Body of pancreas (tissue), 4 donors: Measurements from ENCODE around the gene NTHL1. TPM values are rescaled to one million over a fixed set of nuclear protein-coding genes. Genes with fewer than 3 reads are reported as not detected.

ENCODE experiments used
- ATAC-seq: fragments of 150-250 bp; one replicate; pipeline ENCODE4 v1.9.1; 2016
- DNase-seq, 4 donors: peaks; one replicate each; pipeline ENCODE4 v3.0.0-alpha.2; 2019
- H3K27ac ChIP-seq, 4 donors: fragments of 200-600 bp; sonication (generic); 1 replicate in 3 of 4; 2 replicates in 1 of 4; pipeline versions ENCODE4 v1.5.1 to v1.6.1; 2016 to 2019; ENCODE audit warnings: mild to moderate bottlenecking in 1 of 4, mixed read lengths in 1 of 4, moderate library complexity in 1 of 4
- H3K27me3 ChIP-seq, 2 donors: fragments of 200-600 bp; sonication (generic); one replicate each; pipeline ENCODE4 v1.6.0; 2016; ENCODE audit warnings: mild to moderate bottlenecking in 1 of 2
- H3K36me3 ChIP-seq, 2 donors: fragments of 200-600 bp; sonication (generic); replicated peaks in 1 of 2; 2 replicates each; pipeline ENCODE4 v1.5.1; 2016; ENCODE audit warnings: low read depth in 2 of 2; ENCODE audit not compliant: insufficient read depth in 1 of 2
- H3K4me1 ChIP-seq: fragments of 200-600 bp; sonication (generic); one replicate; pipeline ENCODE4 v1.6.0; 2016
- H3K4me3 ChIP-seq, 2 donors: fragments of 200-600 bp; sonication (generic); 1 replicate in 1 of 2; 2 replicates in 1 of 2; pipeline ENCODE4 v1.5.1; 2016 to 2019
- H3K9me3 ChIP-seq, 3 donors: fragments of 200-600 bp; sonication (generic); 1 replicate in 2 of 3; 2 replicates in 1 of 3; pipeline ENCODE4 v1.5.1; 2016
- CTCF ChIP-seq, 7 experiments: fragments of 450-650 bp in 4 of 7; fragments of 200-600 bp in 3 of 7; sonication (generic) in 3 of 7; IDR thresholded peaks; one replicate each; pipeline ENCODE4 v1.5.1; 2016 to 2019; ENCODE audit warnings: antibody characterized with exemption in 7 of 7
- POLR2A ChIP-seq, 3 donors: fragments of 450-650 bp; IDR thresholded peaks; one replicate each; pipeline ENCODE4 v1.6.1; 2016; ENCODE audit warnings: antibody characterized with exemption in 3 of 3, mild to moderate bottlenecking in 2 of 3
- WGBS, 2 donors: methylation state at CpG; one replicate each; pipeline ENCODE4 v1.1.5; 2017; 5-methylcytosine and 5-hydroxymethylcytosine counted together
- intact Hi-C: fragments of 100-400 bp; cut with DNase I; formaldehyde crosslinking; loops from one replicate; pipeline ENCODE4 v1.15.1; 2023
- total RNA-seq, 2 donors: library from RNA; depleted of rRNA; stranded (reverse); fragments of >200 nt; gene quantifications; one replicate each; pipeline ENCODE4 v1.1.0, GENCODE V29; 2016

Gene NTHL1
- total RNA-seq, 2 donors from 2014 or later = 15.2 to 19.7 TPM

GRCh38 chr16:2042986-2043666 lies 4.5 kb downstream of the NTHL1 start:
- Histone ChIP-seq H3K4me1 (peaks cover 24% of the 10 kb centered on the region), H3K9me3 (no peaks in the 10 kb centered on the region), H3K36me3 (no peaks in the 10 kb centered on the region), H3K27me3 (no peaks in the 10 kb centered on the region), H3K4me3 (no peak overlapping the region), H3K27ac (no peak overlapping the region)
- 83 to 89% methylated on average over 5 to 11 of the region's 11 CpGs for WGBS, 2 donors
- no peak for ATAC-seq
- TF ChIP-seq POLR2A (IDR thresholded peaks at IDR 0.05) = no peak
- TF ChIP-seq CTCF (IDR thresholded peaks at IDR 0.05) = no peak
- DNase-seq = no peak
- intact Hi-C loops = no loop called here

GRCh38 chr16:2042171-2042985 lies 5.3 kb downstream of the NTHL1 start:
- TF ChIP-seq CTCF (IDR thresholded peaks at IDR 0.05) = no peak
- no peak for TF ChIP-seq POLR2A (IDR thresholded peaks at IDR 0.05)
- peak in 1 of 4 donors; percentile 47 for DNase-seq
- no peaks in the 10 kb centered on the region for H3K36me3 ChIP-seq
- peak overlapping the region in 1 of 4 donors; percentile 39 for H3K27ac ChIP-seq
- ATAC-seq = no peak
- no peak overlapping the region for H3K4me3 ChIP-seq
- intact Hi-C loops = no loop called here
- H3K9me3 ChIP-seq = no peaks in the 10 kb centered on the region
- H3K4me1 ChIP-seq = peaks cover 23% of the 10 kb centered on the region
- no peaks in the 10 kb centered on the region for H3K27me3 ChIP-seq
- 75 to 89% methylated on average over 7 to 15 of the region's 22 CpGs for WGBS, 2 donors

GRCh38 chr16:2040787-2041522 lies 6.7 kb downstream of the NTHL1 start:
- Histone ChIP-seq H3K27me3 (no peaks in the 10 kb centered on the region), H3K4me3 (no peak overlapping the region), H3K36me3 (no peaks in the 10 kb centered on the region), H3K9me3 (no peaks in the 10 kb centered on the region), H3K4me1 (peaks cover 29% of the 10 kb centered on the region), H3K27ac (no peak overlapping the region)
- no peak for DNase-seq
- WGBS, 2 donors = 75 to 83% methylated on average over 7 to 20 of the region's 20 CpGs
- intact Hi-C loops = no loop called here
- no peak for ATAC-seq
- TF ChIP-seq POLR2A (IDR thresholded peaks at IDR 0.05) = no peak
- no peak for TF ChIP-seq CTCF (IDR thresholded peaks at IDR 0.05)

GRCh38 chr16:2040041-2040786 lies 7.4 kb downstream of the NTHL1 start:
- TF ChIP-seq POLR2A (IDR thresholded peaks at IDR 0.05) = no peak
- no peak for TF ChIP-seq CTCF (IDR thresholded peaks at IDR 0.05)
- H3K9me3 ChIP-seq = no peaks in the 10 kb centered on the region
- H3K27me3 ChIP-seq = no peaks in the 10 kb centered on the region
- no peak overlapping the region for H3K4me3 ChIP-seq
- ATAC-seq = no peak
- intact Hi-C loops = no loop called here
- H3K27ac ChIP-seq = peak overlapping the region in 2 of 4 donors; percentile 55 to 62
- 83 to 100% methylated on average over 4 to 17 of the region's 24 CpGs for WGBS, 2 donors
- no peaks in the 10 kb centered on the region for H3K36me3 ChIP-seq
- no peak for DNase-seq
- peaks cover 36% of the 10 kb centered on the region for H3K4me1 ChIP-seq
